ENCODE results near the gene FBXO36.

Gene FBXO36

DNA sequence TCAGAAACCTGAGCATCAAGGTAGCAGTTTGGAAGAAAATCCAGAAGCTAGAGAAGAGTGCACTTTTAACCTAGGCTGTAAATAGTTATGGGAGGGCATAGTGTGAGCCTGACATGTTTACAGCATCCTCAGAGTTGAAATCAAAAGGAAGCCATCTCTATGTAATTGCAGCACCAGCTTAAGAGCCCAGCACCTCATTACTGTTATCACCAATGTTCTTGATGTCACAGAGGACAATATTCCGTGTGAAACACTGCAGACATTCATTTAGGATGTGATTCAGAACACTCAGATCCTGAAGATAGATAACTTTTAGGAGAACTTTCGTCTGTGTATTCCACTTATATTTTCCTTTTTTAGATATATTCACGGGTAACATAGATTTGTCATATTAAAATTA, 48.1 kb downstream of the FBXO36 start:
- DNase-seq (ENCODE audit: low spot score) = no peak

DNA sequence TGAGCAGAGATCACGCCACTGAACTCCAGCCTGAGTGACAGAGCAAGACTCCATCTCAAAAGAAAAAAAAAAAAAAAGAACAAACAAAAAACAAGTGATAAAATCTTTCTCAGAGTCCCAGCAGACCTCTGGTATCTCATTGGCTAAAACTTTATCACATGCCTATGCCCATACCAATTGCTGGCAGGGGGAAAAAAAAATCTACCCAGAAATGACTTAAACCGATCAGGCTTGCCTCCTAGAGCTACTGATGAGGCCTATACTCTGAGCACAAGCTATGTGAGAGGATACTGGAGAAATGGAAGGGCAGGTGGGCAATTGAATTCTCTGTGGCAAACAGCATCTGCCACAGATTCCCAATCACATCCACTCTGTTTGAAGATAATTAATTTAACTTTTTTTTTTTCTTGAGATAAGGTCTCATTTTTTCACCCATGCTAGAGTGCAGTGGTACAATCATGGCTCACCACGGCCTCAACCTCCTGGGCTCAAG, 49.0 kb downstream of the FBXO36 start:
- DNase-seq (ENCODE audit: low spot score) = no peak

DNA sequence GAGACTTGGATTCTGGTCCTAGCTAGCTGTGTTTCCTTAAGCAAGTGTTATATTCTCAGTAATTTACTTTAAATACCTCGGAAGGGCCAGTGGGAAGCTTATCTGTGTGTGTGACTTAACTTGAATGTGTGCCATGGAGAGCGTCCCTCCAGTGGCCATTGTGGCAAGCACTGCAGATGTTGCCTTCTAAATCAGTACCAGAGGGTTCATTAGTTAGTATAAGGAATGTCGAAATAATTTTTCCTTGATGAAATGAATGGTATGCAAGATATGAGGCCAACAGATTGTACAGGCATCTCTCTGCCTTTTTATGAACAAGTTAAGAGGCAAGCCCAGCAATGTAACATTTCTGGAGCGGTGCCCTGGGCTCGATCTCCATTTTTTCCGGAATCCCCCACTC, 52.0 kb downstream of the FBXO36 start:
- DNase-seq (ENCODE audit: low spot score) = no peak

DNA sequence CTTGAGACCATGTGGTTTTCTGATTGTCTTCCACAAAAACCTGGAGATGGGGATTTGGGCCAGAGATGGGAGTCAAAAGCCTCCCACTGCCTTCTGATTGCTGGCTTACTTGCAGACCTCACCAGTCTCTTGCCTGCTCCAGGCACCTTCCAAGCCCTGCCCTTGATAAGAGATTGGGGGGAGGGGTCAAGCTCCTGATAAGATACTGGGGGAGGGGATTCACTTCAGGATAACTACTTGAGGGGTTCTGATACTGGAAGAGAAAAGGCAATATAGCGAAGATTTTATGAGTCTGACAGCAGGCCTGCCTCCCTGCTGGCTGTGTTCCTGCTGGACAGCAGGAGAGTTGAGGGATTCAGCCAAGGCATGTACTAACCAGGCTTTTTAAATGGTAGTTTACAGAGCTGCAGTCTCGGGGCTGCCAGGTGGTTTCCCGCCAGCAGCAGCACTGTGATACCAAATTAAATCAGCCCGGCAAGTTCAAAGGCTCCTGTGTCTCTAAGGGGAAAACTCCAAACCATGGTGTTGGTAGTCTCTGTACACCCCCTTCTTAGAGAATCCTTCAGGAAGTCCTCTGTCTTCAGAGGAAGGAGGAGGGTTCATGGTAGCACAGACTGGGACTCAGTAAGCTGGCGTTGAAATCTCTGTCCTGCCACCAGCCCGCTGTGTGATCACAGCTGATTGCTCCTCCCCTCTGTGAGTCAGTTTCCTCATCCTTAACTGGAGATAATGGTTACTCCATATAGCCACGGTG, 58.3 kb downstream of the FBXO36 start:
- DNase-seq (ENCODE audit: low spot score) = no peak

DNA sequence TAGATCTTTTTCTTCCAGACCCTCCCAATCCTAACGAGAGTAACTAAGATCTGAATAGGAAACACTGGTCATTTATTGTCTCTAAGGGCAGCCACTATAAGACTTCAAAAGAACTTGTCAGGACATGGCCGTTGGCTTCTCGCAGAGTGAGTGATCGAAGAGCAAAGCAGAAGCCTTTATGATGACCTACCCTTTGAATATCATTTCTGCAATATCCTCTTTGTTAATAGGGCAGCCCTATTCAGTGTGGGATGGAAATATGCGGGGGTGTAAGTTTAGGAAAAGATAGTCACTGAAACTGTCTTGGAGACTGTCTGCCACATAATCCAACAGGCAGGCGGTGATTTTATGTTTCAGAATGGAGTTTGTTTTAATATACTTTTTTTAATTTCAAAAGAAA, 70.9 kb downstream of the FBXO36 start:
- no peak for DNase-seq (ENCODE audit: low spot score)

DNA sequence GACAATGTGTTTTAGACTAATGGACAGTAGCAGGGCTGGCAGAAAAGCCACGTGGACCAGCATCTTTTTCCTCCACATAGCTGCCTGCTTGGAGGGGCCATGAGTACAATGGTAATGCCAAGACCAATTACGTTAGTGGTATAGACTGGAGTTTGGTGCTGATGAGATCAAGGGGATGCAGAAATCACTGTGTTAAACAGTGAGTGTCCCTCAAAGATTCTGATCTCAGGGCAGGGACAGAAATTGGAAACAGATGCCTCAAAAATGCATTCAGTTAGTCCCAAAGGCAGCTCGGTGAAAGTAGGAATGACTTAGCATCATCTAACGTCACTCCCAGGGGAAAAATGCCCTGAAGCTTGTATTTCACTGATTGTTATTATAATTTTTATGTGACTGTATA, 74.0 kb downstream of the FBXO36 start:
- DNase-seq (ENCODE audit: low spot score) = no peak

DNA sequence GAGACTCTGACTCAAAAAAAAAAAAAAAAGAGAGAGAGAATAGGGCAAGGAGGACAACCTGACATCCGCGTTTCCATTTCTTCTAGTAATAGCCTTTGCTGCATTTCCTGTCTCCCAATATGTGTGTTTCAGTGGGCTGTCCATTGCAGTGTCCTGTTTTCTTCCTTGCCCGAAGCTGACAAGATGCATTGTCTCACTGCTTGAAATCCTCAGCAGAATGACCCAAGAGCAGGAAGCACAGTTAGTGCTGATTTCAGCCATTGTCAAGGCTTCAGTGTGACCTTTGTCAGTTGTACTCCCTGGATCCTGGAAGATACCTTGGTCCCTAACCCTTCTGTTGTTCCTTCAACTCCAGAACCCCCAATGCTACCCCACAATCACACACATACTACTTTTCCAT, 75.3 kb downstream of the FBXO36 start:
- DNase-seq (ENCODE audit: low spot score) = no peak

DNA sequence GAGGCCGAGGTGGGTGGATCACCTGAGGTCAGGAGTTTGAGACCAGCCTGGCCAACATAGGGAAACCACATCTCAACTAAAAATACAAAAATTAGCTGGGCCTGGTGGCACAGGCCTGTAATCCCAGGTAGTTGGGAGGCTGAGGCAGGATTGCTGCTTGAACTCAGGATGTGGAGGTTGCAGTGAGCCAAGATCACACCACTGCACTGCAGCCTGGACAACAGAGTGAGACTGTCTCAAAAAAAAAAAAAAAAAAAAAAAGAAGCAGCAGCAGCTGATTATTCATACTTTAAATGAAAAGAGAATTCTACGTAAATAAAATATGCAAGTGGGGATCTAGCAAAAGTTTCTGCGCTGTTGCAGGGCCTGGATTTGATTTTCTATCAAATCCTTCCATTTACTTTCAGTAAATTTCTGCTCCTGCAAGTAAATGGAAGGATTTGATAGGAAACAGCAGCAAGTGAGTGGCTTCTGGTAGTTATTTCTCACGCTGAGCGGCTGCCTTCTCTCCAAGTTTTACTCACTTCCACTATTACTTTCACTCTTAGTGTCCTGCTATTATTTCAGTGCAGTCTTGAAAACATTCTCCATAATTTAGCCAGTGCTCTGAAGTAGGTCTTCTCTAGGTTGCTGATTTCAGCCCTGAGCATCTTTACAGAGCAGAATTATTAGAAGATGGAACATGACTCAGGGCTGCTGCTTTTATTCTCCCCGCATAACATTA, 78.0 kb downstream of the FBXO36 start:
- DNase-seq (ENCODE audit: low spot score) = peak; percentile 44

DNA sequence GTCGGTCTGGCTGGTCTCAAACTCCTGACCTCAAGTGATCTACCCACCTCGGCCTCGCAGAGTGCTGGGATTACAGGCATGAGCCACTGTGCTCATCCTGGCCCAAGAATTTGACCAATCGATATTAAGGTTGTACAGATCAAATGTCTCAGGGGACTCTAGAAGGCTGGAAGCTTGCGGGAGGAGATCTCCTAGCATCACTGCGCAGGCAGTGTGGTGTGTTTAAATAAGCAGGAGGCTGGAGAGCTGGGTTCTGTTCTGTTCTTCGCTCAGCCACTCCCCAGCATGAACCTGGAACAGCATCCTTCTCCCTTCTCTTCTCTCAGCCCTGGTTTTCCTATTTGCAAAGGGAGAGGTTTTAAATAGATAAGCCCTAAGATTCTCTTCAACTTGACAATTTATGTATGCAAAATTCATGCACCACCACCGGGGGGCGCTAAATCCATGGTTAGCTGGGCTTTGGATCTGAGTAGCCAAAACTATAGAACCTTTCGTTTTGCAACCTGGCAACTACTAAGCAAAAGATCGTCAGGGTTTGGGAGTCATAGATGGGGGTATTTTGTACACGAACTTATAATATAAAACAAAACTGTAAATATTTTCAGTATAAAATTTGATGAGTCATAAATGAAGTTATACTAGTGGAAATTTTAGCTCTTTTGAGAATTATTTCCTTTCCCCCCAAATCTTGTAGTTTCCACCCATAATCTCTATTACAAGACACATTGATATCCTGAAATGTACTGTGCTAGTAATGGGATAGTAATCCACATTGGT, 85.8 kb downstream of the FBXO36 start:
- DNase-seq (ENCODE audit: low spot score) = peak; percentile 62

DNA sequence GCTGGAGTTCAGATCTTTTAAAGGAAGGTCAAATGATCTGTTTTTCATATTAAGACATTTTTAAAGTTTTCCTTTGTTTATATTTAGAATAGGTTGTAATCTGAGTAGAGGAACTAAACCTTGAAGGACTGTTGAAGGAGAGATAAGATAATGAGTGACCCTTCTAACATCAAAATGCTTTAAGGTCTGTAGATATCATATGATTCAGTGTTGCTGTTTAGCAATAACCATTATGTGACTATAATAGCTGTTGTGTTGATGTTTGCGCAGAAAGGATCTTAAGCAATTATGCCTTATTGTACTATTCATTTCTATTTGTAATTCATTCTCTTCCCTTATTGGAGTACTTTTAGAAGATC, 86.4 kb downstream of the FBXO36 start:
- no peak for DNase-seq (ENCODE audit: low spot score)

DNA sequence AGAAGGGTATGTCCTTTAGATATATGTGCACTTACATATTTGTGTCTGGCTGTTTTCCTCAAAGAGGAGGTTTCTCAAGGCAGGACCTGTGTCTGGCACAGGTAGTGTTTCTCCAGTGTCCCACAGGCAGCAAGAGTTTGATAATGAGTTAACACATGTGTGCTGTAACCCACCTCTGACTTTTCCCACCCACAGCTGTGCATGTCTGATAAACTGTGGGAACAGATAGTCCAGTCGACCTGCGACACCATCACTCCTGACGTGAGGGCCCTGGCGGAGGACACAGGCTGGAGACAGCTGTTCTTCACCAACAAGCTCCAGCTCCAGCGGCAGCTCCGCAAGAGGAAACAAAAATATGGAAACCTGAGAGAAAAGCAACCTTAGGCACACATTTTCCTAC, 88.2 kb downstream of the FBXO36 start:
- DNase-seq (ENCODE audit: low spot score) = no peak

DNA sequence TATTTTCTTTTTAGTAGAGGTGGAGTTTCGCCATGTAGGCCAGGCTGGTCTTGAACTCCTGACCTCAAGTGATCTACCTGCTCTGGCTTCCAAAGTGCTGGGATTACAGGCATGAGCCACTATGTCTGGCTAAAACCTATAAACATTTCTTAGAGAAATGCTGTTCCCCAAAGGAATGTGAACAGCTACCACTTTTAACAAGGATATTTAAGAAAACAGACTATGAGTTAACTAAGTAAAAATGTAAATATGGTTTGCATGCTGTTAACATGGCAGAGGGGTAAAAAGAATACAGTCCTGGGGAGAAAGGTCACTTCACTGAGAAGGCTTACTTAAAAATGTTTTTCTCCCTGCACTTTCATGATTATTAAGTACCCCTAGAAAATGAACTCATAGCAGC, 89.3 kb downstream of the FBXO36 start:
- DNase-seq (ENCODE audit: low spot score) = no peak

DNA sequence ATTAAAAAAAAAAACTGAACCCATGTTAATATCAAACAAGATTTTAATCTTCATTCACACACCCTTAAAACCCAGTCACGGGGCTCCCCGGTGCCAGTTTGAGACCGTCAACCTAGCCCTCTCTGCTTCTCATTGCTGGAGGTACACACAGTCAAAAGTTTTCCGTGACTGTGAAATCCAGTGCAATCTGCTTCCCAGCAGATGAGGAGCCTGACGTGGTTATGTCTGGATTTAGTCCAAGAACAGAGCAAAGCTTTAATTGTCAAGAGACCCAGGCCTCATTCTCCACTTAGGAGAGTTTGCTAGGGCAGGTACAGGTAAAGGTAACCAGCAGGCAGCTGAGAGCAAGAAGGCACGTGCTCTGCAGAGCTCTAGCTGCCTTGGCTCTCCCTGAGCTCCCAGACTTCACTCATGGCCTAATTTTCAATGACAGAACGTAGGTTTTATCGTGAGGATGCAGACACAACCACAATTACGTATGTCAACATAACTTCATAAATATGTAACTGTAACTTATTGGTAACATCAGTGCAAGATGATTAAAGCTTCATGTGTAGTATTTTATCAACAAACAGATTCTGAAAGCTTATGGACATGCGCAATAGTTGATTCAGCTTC, 90.1 kb downstream of the FBXO36 start:
- no peak for DNase-seq (ENCODE audit: low spot score)

DNA sequence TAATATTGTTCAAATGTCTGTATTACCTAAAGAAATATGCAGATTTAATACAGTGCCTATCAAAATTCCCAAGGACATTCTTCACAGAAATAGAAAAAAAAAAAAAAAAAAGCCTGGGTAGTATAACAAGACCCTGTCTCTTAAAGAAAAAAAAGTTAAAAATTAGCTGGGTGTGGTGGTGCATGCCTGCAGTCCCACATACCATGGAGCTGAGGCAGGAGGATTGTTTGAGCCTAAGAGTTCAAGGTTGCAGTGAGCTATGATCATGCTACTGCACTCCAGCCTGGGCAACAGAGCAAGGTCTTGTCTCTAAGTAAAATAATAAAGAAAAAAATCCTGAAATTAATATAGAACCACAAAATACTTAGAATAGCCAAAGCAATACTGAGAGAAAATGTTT, 94.5 kb downstream of the FBXO36 start:
- DNase-seq (ENCODE audit: low spot score) = no peak

DNA sequence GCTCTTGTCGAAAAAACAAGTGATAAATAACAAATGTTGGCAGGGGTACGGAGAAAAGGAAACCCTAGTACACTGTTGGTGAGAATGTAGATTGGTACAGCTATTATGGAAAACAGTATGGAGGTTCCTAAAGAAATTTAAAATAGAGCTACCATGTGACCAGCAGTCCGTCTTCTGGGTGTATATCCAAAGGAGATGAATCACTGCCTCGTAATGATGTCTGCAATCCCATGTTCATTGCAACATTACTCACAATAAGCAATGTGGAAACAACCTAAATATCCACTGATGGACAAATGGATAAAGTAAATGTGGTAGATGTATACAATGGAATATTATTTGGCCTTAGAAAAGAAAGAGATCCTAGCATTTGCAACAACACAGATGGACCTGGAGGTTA, 95.8 kb downstream of the FBXO36 start:
- DNase-seq (ENCODE audit: low spot score) = no peak

DNA sequence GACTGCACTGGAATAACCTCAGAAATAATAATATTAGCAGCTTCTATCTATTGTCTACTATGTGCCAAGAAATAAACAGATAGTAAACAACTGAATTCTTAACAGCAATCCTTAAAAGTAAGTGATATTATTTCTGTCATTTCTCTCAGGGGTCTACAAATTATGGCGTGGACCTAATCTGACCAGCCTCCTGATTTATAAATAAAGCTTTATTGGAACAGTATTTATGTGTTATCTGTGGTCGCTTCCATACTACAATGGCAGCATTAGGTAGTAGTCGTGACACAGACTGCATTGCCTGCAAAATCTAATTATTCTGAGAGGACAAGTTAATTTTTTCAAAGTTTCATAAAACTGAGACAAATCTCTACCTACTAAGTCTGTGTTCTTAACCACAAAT, 97.4 kb downstream of the FBXO36 start:
- DNase-seq (ENCODE audit: low spot score) = no peak

DNA sequence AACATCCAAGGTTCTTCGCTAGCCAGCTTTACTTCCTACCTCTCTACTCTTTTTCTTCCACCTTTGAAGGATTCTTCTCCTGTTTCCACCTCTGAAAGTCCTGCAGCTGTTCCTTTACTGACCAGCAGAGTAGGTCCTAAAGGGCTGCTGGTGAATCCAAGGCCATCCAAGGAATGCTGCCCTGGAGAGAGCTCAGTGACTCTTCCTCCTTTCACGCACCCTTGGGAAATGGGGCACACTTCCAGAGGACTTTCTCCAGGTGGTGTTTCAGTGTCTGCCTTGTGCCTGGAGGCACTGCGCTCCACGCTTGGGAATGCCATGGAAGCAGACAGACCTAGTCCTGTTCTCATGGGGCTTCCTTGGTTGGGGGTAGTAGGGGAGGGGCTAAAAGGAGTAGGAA, 101.0 kb downstream of the FBXO36 start:
- no peak for DNase-seq (ENCODE audit: low spot score)

DNA sequence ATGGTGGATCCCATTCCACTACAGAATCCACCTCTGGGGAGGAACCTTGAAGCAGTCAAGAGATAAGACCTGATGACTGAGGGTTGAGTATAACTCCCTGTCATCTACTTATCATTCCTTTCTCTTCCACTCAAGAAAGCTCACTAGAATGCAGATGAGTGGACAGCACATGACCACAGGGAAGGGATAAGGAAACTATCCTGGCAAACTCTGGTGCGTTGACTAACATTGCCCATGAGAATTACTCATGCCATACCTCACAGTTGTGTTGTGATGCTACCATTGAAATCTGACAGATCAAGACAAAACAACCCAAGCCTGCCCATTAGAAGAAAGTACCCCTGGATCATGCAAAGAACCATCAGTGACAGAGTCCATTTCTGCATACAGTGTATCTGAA, 119.9 kb downstream of the FBXO36 start:
- no peak for DNase-seq (ENCODE audit: low spot score)

DNA sequence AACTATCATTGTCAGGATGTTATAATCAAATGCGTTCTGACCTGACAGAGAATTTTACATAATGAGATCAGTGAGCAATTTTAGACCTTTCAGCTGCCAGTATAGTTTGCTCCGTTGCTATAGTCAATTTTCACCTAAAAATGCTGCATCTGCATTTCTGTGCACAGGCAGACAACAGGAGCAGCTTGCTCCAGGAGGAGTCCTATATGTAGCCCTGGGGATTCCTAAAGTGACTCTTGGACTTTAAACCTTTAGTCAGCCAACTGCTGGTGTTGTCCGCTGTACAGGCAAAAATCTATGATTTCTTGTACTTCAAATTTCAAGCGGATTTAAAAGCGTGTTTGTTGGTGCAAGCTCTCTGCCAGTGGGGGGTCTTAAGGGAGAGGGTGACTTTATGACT, 120.7 kb downstream of the FBXO36 start:
- DNase-seq (ENCODE audit: low spot score) = no peak

DNA sequence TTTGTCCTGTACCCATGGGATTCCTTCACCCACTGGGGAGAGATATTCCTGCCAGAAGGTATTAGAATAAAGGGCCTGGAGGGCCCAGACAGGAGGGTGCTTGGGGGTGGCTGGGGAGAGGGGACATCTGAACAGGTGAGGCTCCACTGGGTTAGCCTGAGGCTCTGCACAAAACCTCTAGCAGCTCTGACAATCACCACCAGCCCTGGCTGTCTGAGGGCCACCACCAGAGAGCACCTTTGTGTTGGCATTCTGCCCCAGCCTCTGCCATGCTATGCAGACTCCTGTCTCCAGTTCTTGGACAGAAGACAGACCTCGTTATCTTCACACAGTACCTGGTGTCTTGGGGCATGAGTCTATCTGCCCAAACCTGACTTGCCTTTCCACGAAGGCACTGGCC, 121.2 kb downstream of the FBXO36 start:
- DNase-seq (ENCODE audit: low spot score) = no peak

DNA sequence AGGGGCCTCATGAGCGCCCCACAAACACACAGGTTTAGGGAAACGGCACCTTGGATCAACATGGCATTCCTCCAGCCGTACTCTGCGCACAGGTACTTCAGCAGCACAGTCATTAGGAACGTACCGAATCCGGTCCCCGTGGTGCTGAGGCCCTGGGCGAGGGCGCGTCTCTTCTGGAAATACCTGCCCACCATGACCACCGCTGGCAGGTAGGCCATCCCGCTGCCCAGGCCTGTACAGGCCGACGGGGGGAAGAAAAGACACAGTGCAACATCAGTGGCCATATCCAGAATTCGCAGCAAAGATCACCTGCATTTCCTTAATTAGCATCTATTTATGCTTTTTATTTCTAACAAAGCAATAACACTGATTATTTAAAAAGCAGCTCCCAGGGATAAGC, 124.2 kb downstream of the FBXO36 start:
- no peak for DNase-seq (ENCODE audit: low spot score)

DNA sequence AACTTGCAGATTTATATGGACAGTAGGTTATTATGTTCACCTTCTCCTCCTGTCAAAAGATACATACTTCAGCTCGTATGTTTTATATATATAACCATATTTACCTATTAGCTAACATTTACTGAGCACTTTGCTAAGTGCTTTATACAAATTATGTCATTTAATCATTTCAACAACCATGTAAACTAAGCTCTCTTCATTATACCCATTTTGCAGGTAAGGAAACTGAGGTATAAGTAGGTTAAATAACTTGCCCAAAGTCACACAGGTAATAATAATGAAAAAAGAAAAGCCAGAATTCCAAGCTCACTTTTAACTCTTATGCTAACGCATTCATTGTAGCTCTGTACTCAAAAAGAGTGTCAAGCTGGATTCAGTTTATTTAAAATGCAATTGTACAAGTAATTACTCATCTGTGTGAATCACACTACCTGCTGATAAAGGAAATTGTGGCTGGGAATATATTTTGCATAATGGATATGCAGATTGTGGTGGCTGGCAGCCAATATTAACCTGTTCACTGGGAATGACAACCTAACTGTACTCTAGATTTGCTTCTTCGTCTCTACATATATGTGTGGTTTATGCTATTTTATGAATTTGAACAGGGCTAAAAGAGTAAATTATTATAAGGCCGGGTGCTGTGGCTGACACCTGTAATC, 125.8 kb downstream of the FBXO36 start:
- no peak for DNase-seq (ENCODE audit: low spot score)

Data from germinal center (tissue), 1 donor.